Epithelial cell of esophagus (primary cell): Measurements from ENCODE around the gene ADAP2.
"Not testable (repeated sequence)": the region's sequence is repeated elsewhere in the genome, so short reads cannot be mapped to it uniquely, and the experiment has no call there.

Experiments
- DNase-seq: peaks from one replicate; pipeline ENCODE4 v3.0.0; 2010; ENCODE audit warnings: low read depth
- H3K4me3 ChIP-seq: 2 replicates; pipeline ENCODE4 v1.5.1; 2011; ENCODE audit warnings: mild to moderate bottlenecking, low read length, control low read depth
- TF ChIP-seq, protein P1 (sequence below): IDR thresholded peaks from 2 replicates; pipeline ENCODE4 v1.5.1; 2011; ENCODE audit warnings: low read depth, mild to moderate bottlenecking, low read length, control low read depth, inconsistent platforms; ENCODE audit not compliant: insufficient read depth; ENCODE audit errors: missing control alignments

The ADAP2 gene

GRCh38 chr17:30961209-30962188, 39.8 kb downstream of the ADAP2 start:
- TF ChIP-seq, protein P1, sequence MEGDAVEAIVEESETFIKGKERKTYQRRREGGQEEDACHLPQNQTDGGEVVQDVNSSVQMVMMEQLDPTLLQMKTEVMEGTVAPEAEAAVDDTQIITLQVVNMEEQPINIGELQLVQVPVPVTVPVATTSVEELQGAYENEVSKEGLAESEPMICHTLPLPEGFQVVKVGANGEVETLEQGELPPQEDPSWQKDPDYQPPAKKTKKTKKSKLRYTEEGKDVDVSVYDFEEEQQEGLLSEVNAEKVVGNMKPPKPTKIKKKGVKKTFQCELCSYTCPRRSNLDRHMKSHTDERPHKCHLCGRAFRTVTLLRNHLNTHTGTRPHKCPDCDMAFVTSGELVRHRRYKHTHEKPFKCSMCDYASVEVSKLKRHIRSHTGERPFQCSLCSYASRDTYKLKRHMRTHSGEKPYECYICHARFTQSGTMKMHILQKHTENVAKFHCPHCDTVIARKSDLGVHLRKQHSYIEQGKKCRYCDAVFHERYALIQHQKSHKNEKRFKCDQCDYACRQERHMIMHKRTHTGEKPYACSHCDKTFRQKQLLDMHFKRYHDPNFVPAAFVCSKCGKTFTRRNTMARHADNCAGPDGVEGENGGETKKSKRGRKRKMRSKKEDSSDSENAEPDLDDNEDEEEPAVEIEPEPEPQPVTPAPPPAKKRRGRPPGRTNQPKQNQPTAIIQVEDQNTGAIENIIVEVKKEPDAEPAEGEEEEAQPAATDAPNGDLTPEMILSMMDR: no peak
- peak; percentile 17 for DNase-seq
- no peak overlapping the region for H3K4me3 ChIP-seq

DNA sequence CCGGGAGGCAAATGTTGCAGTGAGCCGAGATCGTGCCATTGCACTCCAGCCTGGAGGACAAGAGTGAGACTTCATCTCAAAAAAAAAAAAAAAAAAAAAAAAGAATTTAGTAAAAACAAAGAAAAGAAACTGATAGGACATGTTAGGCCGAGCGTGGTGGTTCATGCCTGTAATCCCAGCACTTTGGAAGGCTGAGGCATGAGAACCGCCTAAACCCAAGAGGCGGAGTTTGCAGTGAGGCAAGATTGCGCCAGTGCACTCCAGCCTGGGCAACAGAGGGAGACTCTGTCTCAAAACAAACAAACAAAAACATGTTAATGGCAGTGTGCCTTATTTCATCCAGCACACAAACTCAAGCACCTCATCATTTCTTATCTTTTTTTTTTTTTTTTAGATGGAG, 42.6 kb downstream of the ADAP2 start:
- not testable (repeated sequence) for DNase-seq, H3K4me3 ChIP-seq

- TF ChIP-seq, protein P1: no peak
- no peak overlapping the region for H3K4me3 ChIP-seq
- DNase-seq: peak; percentile 52
These were observed 43.1 kb downstream of the ADAP2 start for GRCh38 chr17:30964876-30965275.

- H3K4me3 ChIP-seq: no peak overlapping the region
- TF ChIP-seq, protein P1: no peak
- no peak for DNase-seq
These were observed 43.9 kb downstream of the ADAP2 start for GRCh38 chr17:30965686-30966085.

- not testable (repeated sequence) for DNase-seq, H3K4me3 ChIP-seq
These were observed 46.2 kb downstream of the ADAP2 start for GRCh38 chr17:30967911-30968310.

GRCh38 chr17:30969989-30970830, 48.5 kb downstream of the ADAP2 start:
- H3K4me3 ChIP-seq: peak overlapping the region; percentile 75
- peak; percentile 89 for DNase-seq

DNA sequence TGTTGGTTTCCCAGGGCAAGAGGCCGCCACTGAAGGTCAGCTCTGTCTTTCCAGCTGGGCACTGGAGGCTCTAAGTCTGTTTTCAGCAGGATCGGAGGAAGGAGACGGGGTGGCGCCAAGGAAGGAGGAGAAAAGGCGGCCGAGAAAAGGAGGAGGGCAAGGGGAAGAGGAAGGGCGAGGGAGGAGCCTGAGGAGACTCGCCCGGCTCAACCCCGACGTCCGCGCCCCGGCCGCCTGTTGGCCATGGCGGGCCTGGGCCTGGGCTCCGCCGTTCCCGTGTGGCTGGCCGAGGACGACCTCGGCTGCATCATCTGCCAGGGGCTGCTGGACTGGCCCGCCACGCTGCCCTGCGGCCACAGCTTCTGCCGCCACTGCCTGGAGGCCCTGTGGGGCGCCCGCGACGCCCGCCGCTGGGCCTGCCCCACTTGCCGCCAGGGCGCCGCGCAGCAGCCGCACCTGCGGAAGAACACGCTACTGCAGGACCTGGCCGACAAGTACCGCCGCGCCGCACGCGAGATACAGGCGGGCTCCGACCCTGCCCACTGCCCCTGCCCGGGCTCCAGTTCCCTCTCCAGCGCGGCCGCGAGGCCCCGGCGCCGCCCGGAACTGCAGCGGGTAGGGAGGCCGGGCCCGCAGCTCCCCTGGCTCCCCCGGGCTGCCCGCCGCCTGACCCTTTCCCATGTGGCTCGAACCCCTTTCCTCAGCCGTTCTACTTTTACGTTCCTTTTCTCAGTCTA, 49.3 kb downstream of the ADAP2 start, which contains the start of gene RNF135:
TSS of gene RNF135 (plus strand) at position 209 of the 737 bp plus-strand sequence. CDS start at position 244, 35 bp downstream.
- TF ChIP-seq, protein P1: no peak
- DNase-seq: peak; percentile 89
- H3K4me3 ChIP-seq: peak within 1 kb of the TSS; percentile 75

More at GRCh38 chr17:30969989-30970830, 48.5 kb downstream of the ADAP2 start:
- TF ChIP-seq, protein P1: peak; percentile 66
